ENCODE data around the gene SHB.

DNA sequence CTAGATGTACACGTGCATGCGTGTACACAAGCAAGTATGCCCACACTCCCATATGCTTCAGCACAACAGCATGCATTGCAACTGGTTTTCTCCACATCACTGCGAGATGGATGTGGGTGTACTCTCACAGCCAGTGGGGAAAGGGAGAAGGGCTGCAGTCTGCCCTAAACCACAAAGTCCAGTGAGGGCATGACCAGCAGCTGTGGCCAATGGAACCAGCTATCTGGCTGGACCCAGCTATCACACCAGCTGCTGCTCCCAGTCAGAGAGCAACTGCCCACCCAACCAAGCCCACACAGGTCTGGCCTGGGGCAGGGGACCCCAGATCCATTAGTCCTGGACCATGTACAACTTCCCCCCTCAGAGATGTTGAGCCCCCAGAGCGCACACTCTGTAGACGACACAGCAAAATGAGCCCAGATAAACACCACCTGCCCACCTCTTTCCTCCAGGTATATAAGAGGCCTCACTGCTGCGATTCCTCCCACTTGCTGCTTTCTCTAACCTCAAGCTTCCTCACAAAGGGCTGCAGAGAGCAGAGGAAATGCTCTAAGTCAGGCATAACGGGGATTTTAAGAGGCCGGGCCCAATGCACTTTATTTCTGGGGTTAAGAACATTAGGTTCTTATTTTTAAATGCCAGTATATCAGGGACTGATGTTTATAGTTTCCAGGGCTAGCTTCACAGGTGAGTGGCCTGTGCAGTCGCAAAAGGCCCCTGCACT is 39.0 kb downstream of the SHB start:
- TF ChIP-seq, protein P1, sequence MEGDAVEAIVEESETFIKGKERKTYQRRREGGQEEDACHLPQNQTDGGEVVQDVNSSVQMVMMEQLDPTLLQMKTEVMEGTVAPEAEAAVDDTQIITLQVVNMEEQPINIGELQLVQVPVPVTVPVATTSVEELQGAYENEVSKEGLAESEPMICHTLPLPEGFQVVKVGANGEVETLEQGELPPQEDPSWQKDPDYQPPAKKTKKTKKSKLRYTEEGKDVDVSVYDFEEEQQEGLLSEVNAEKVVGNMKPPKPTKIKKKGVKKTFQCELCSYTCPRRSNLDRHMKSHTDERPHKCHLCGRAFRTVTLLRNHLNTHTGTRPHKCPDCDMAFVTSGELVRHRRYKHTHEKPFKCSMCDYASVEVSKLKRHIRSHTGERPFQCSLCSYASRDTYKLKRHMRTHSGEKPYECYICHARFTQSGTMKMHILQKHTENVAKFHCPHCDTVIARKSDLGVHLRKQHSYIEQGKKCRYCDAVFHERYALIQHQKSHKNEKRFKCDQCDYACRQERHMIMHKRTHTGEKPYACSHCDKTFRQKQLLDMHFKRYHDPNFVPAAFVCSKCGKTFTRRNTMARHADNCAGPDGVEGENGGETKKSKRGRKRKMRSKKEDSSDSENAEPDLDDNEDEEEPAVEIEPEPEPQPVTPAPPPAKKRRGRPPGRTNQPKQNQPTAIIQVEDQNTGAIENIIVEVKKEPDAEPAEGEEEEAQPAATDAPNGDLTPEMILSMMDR (conservative IDR thresholded peaks at IDR 0.05; ENCODE audit: low read length) = no peak
- no peak for TF ChIP-seq EZH2phosphoT487 (IDR thresholded peaks at IDR 0.05; ENCODE audit: borderline replicate concordance, low read depth, low read length)
